ENCODE data around the gene TMEM187.
"Not testable (repeated sequence)": the region's sequence is repeated elsewhere in the genome, so short reads cannot be mapped to it uniquely, and the experiment has no call there.

The TMEM187 gene

GRCh38 chrX:153981771-153982533 lies 9.4 kb downstream of the TMEM187 start:
- Histone ChIP-seq H3K9me3 (ENCODE audit: insufficient read depth, low read depth, low read length) (no peaks in the 10 kb centered on the region), H3K27ac (ENCODE audit: low read length) (no peak overlapping the region), H3K9ac (ENCODE audit: low read depth, low read length) (no peak overlapping the region), H3K4me3 (ENCODE audit: low read length) (no peak overlapping the region), H3K4me1 (ENCODE audit: insufficient read depth, low read length) (no peaks in the 10 kb centered on the region), H3K27me3 (ENCODE audit: insufficient read depth, low read length) (no peaks in the 10 kb centered on the region), H3K36me3 (ENCODE audit: insufficient read depth, low read depth, low read length) (no peaks in the 10 kb centered on the region)

GRCh38 chrX:153983321-153983801 lies 10.8 kb downstream of the TMEM187 start:
- no peaks in the 10 kb centered on the region for H3K36me3 ChIP-seq (ENCODE audit: insufficient read depth, low read depth, low read length)
- no peaks in the 10 kb centered on the region for H3K27me3 ChIP-seq (ENCODE audit: insufficient read depth, low read length)
- no peak overlapping the region for H3K9ac ChIP-seq (ENCODE audit: low read depth, low read length)
- H3K9me3 ChIP-seq (ENCODE audit: insufficient read depth, low read depth, low read length): no peaks in the 10 kb centered on the region
- H3K27ac ChIP-seq (ENCODE audit: low read length): no peak overlapping the region
- H3K4me1 ChIP-seq (ENCODE audit: insufficient read depth, low read length): no peaks in the 10 kb centered on the region
- no peak overlapping the region for H3K4me3 ChIP-seq (ENCODE audit: low read length)

GRCh38 chrX:153984351-153985178 lies 12.0 kb downstream of the TMEM187 start:
- Histone ChIP-seq H3K27ac (ENCODE audit: low read length) (no peak overlapping the region), H3K9me3 (ENCODE audit: insufficient read depth, low read depth, low read length) (no peaks in the 10 kb centered on the region), H3K27me3 (ENCODE audit: insufficient read depth, low read length) (no peaks in the 10 kb centered on the region), H3K36me3 (ENCODE audit: insufficient read depth, low read depth, low read length) (no peaks in the 10 kb centered on the region), H3K9ac (ENCODE audit: low read depth, low read length) (no peak overlapping the region), H3K4me1 (ENCODE audit: insufficient read depth, low read length) (no peaks in the 10 kb centered on the region), H3K4me3 (ENCODE audit: low read length) (no peak overlapping the region)

- Histone ChIP-seq H3K36me3 (ENCODE audit: insufficient read depth, low read depth, low read length) (no peaks in the 10 kb centered on the region), H3K4me3 (ENCODE audit: low read length) (no peak overlapping the region), H3K27me3 (ENCODE audit: insufficient read depth, low read length) (no peaks in the 10 kb centered on the region), H3K9me3 (ENCODE audit: insufficient read depth, low read depth, low read length) (no peaks in the 10 kb centered on the region), H3K4me1 (ENCODE audit: insufficient read depth, low read length) (no peaks in the 10 kb centered on the region), H3K9ac (ENCODE audit: low read depth, low read length) (no peak overlapping the region), H3K27ac (ENCODE audit: low read length) (no peak overlapping the region)
Measured at GRCh38 chrX:153988493-153988892, 15.9 kb downstream of the TMEM187 start.

GRCh38 chrX:153989973-153990655 lies 17.6 kb downstream of the TMEM187 start:
- H3K4me1 ChIP-seq (ENCODE audit: insufficient read depth, low read length): no peaks in the 10 kb centered on the region
- no peaks in the 10 kb centered on the region for H3K9me3 ChIP-seq (ENCODE audit: insufficient read depth, low read depth, low read length)
- H3K27ac ChIP-seq (ENCODE audit: low read length): no peak overlapping the region
- no peak overlapping the region for H3K9ac ChIP-seq (ENCODE audit: low read depth, low read length)
- no peaks in the 10 kb centered on the region for H3K36me3 ChIP-seq (ENCODE audit: insufficient read depth, low read depth, low read length)
- no peak overlapping the region for H3K4me3 ChIP-seq (ENCODE audit: low read length)
- H3K27me3 ChIP-seq (ENCODE audit: insufficient read depth, low read length): no peaks in the 10 kb centered on the region

- no peak overlapping the region for H3K27ac ChIP-seq (ENCODE audit: low read length)
- no peak overlapping the region for H3K9ac ChIP-seq (ENCODE audit: low read depth, low read length)
- H3K4me3 ChIP-seq (ENCODE audit: low read length): no peak overlapping the region
- no peaks in the 10 kb centered on the region for H3K36me3 ChIP-seq (ENCODE audit: insufficient read depth, low read depth, low read length)
- H3K9me3 ChIP-seq (ENCODE audit: insufficient read depth, low read depth, low read length): no peaks in the 10 kb centered on the region
- no peaks in the 10 kb centered on the region for H3K4me1 ChIP-seq (ENCODE audit: insufficient read depth, low read length)
- no peaks in the 10 kb centered on the region for H3K27me3 ChIP-seq (ENCODE audit: insufficient read depth, low read length)
Measured at GRCh38 chrX:153991013-153991580, 18.5 kb downstream of the TMEM187 start.

- no peaks in the 10 kb centered on the region for H3K4me1 ChIP-seq (ENCODE audit: insufficient read depth, low read length)
Measured at GRCh38 chrX:153992180-153992579, 19.6 kb downstream of the TMEM187 start.

GRCh38 chrX:153993079-153993478 lies 20.5 kb downstream of the TMEM187 start:
- no peaks in the 10 kb centered on the region for H3K27me3 ChIP-seq (ENCODE audit: insufficient read depth, low read length)
- H3K27ac ChIP-seq (ENCODE audit: low read length): no peak overlapping the region
- no peaks in the 10 kb centered on the region for H3K9me3 ChIP-seq (ENCODE audit: insufficient read depth, low read depth, low read length)
- no peaks in the 10 kb centered on the region for H3K36me3 ChIP-seq (ENCODE audit: insufficient read depth, low read depth, low read length)
- H3K9ac ChIP-seq (ENCODE audit: low read depth, low read length): no peak overlapping the region
- H3K4me3 ChIP-seq (ENCODE audit: low read length): no peak overlapping the region
- no peaks in the 10 kb centered on the region for H3K4me1 ChIP-seq (ENCODE audit: insufficient read depth, low read length)

More at GRCh38 chrX:153992180-153992579, 19.6 kb downstream of the TMEM187 start:
- Histone ChIP-seq H3K27ac (ENCODE audit: low read length) (no peak overlapping the region), H3K27me3 (ENCODE audit: insufficient read depth, low read length) (no peaks in the 10 kb centered on the region), H3K9ac (ENCODE audit: low read depth, low read length) (no peak overlapping the region), H3K9me3 (ENCODE audit: insufficient read depth, low read depth, low read length) (no peaks in the 10 kb centered on the region), H3K4me3 (ENCODE audit: low read length) (no peak overlapping the region), H3K36me3 (ENCODE audit: insufficient read depth, low read depth, low read length) (no peaks in the 10 kb centered on the region)

GRCh38 chrX:153993978-153994377 lies 21.4 kb downstream of the TMEM187 start:
- no peak overlapping the region for H3K9ac ChIP-seq (ENCODE audit: low read depth, low read length)
- H3K9me3 ChIP-seq (ENCODE audit: insufficient read depth, low read depth, low read length): no peaks in the 10 kb centered on the region
- no peaks in the 10 kb centered on the region for H3K4me1 ChIP-seq (ENCODE audit: insufficient read depth, low read length)
- no peaks in the 10 kb centered on the region for H3K27me3 ChIP-seq (ENCODE audit: insufficient read depth, low read length)
- no peaks in the 10 kb centered on the region for H3K36me3 ChIP-seq (ENCODE audit: insufficient read depth, low read depth, low read length)
- H3K4me3 ChIP-seq (ENCODE audit: low read length): no peak overlapping the region
- no peak overlapping the region for H3K27ac ChIP-seq (ENCODE audit: low read length)

- not testable (repeated sequence) for H3K27ac ChIP-seq (ENCODE audit: low read length); H3K27me3 ChIP-seq (ENCODE audit: insufficient read depth, low read length); H3K9me3 ChIP-seq (ENCODE audit: insufficient read depth, low read depth, low read length); H3K4me3 ChIP-seq (ENCODE audit: low read length); H3K36me3 ChIP-seq (ENCODE audit: insufficient read depth, low read depth, low read length); H3K4me1 ChIP-seq (ENCODE audit: insufficient read depth, low read length); H3K9ac ChIP-seq (ENCODE audit: low read depth, low read length)
Measured at GRCh38 chrX:153994398-153994797, 21.8 kb downstream of the TMEM187 start.

GRCh38 chrX:153995504-153995903 lies 22.9 kb downstream of the TMEM187 start:
- Histone ChIP-seq H3K27ac (ENCODE audit: low read length) (no peak overlapping the region), H3K4me3 (ENCODE audit: low read length) (no peak overlapping the region), H3K9me3 (ENCODE audit: insufficient read depth, low read depth, low read length) (no peaks in the 10 kb centered on the region), H3K27me3 (ENCODE audit: insufficient read depth, low read length) (no peaks in the 10 kb centered on the region), H3K4me1 (ENCODE audit: insufficient read depth, low read length) (no peaks in the 10 kb centered on the region), H3K9ac (ENCODE audit: low read depth, low read length) (no peak overlapping the region), H3K36me3 (ENCODE audit: insufficient read depth, low read depth, low read length) (no peaks in the 10 kb centered on the region)
